Activated CD4-positive, CD25-positive, alpha-beta regulatory T cell treated with anti-CD3 and anti-CD28 coated beads, Interleukin-2, amount 50 U/mL, for 16 hours (primary cell): ENCODE data around the gene RGS1.

ENCODE experiments used
- DNase-seq: peaks from one replicate; pipeline ENCODE4 v3.0.0-alpha.2; 2020; ENCODE audit warnings: low read depth, low spot score

The RGS1 gene

GRCh38 chr1:192553741-192554140 lies 21.8 kb upstream of the RGS1 start:
- no peak for DNase-seq

GRCh38 chr1:192554904-192555303 lies 20.7 kb upstream of the RGS1 start:
- no peak for DNase-seq

- DNase-seq = no peak
Observed at GRCh38 chr1:192555399-192555798, 20.2 kb upstream of the RGS1 start.

GRCh38 chr1:192557841-192558595 lies 17.6 kb upstream of the RGS1 start:
- no peak for DNase-seq

- no peak for DNase-seq
Observed at GRCh38 chr1:192559115-192560006, 16.2 kb upstream of the RGS1 start.

GRCh38 chr1:192561301-192561700 lies 14.3 kb upstream of the RGS1 start:
- no peak for DNase-seq

GRCh38 chr1:192563129-192563528 lies 12.4 kb upstream of the RGS1 start:
- DNase-seq = no peak

- no peak for DNase-seq
Observed at GRCh38 chr1:192564099-192564498, 11.5 kb upstream of the RGS1 start.

- no peak for DNase-seq
Observed at GRCh38 chr1:192565946-192566345, 9.6 kb upstream of the RGS1 start.

- DNase-seq = no peak
Observed at GRCh38 chr1:192566657-192567056, 8.9 kb upstream of the RGS1 start.

- DNase-seq = no peak
Observed at GRCh38 chr1:192568063-192568462, 7.5 kb upstream of the RGS1 start.

GRCh38 chr1:192571668-192572067 lies 3.9 kb upstream of the RGS1 start:
- no peak for DNase-seq

- no peak for DNase-seq
Observed at GRCh38 chr1:192573499-192573898, 2.1 kb upstream of the RGS1 start.

- no peak for DNase-seq
Observed at GRCh38 chr1:192574073-192574472, 1.5 kb upstream of the RGS1 start.

- no peak for DNase-seq
Observed at GRCh38 chr1:192576190-192577144, 894 bp downstream of the RGS1 start.

- DNase-seq = no peak
Observed at GRCh38 chr1:192577145-192578140, 1.9 kb downstream of the RGS1 start.

- DNase-seq = no peak
Observed at GRCh38 chr1:192578144-192578909, 2.8 kb downstream of the RGS1 start.

GRCh38 chr1:192579010-192579738 lies 3.6 kb downstream of the RGS1 start:
- DNase-seq = no peak

- no peak for DNase-seq
Observed at GRCh38 chr1:192580351-192580962, 4.9 kb downstream of the RGS1 start.
